ENCODE results near the gene MUL1. TPM values are rescaled to one million over a fixed set of nuclear protein-coding genes. Genes with fewer than 3 reads are reported as not detected.

The MUL1 gene
- total RNA-seq, 1 experiment from 2014 or later = 24.7 TPM

DNA sequence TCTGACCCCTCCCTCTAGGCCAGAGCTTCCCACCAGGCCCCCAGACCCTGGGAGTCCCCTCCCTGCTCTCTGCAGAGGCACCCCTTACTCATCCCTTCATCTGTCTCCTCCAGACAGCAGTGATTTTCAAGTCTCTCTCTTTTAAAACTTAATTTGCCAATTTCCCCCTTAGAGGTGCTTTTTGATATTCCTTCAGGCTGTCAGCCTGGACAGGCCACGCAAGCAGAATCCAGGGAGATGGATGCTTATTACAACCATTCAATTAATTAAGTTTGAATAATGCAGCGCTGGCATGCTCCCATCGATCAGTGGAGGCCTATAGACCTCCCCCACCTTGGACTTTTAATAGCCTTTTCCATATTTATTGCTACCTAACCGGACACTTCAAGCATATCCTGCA is 28.1 kb downstream of the MUL1 start:
- ATAC-seq = no peak
- RAD21 ChIA-PET (ENCODE audit: low non-redundant PET in 1 of 2, low total read pairs in 2 of 2, uncharacterized antibody in 2 of 2, unreplicated experiment in 2 of 2) = no interaction called here

More for the DNA sequence above, 28.1 kb downstream of the MUL1 start:
- DNase-seq (ENCODE audit: low read depth, low spot score) = no peak
- H3K4me1 ChIP-seq (ENCODE audit: control insufficient read depth in 1 of 2, insufficient read depth in 2 of 2, low read length in 2 of 2) = peaks cover 59 to 86% of the 10 kb centered on the region in 2 experiments
- peaks cover 15% of the 10 kb centered on the region for H3K79me2 ChIP-seq (ENCODE audit: insufficient read depth, low read length)
- H3K4me2 ChIP-seq (ENCODE audit: low read length) = 0 out of 2 replicates have a peak overlapping the region, but pooled peaks have one; percentile 64
- no peaks in the 10 kb centered on the region for H4K20me1 ChIP-seq (ENCODE audit: insufficient read depth)
- TF ChIP-seq, protein P1, sequence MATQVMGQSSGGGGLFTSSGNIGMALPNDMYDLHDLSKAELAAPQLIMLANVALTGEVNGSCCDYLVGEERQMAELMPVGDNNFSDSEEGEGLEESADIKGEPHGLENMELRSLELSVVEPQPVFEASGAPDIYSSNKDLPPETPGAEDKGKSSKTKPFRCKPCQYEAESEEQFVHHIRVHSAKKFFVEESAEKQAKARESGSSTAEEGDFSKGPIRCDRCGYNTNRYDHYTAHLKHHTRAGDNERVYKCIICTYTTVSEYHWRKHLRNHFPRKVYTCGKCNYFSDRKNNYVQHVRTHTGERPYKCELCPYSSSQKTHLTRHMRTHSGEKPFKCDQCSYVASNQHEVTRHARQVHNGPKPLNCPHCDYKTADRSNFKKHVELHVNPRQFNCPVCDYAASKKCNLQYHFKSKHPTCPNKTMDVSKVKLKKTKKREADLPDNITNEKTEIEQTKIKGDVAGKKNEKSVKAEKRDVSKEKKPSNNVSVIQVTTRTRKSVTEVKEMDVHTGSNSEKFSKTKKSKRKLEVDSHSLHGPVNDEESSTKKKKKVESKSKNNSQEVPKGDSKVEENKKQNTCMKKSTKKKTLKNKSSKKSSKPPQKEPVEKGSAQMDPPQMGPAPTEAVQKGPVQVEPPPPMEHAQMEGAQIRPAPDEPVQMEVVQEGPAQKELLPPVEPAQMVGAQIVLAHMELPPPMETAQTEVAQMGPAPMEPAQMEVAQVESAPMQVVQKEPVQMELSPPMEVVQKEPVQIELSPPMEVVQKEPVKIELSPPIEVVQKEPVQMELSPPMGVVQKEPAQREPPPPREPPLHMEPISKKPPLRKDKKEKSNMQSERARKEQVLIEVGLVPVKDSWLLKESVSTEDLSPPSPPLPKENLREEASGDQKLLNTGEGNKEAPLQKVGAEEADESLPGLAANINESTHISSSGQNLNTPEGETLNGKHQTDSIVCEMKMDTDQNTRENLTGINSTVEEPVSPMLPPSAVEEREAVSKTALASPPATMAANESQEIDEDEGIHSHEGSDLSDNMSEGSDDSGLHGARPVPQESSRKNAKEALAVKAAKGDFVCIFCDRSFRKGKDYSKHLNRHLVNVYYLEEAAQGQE (IDR thresholded peaks at IDR 0.05; ENCODE audit: low read depth) = no peak
- TF ChIP-seq ELF1 (IDR thresholded peaks at IDR 0.05; ENCODE audit: borderline replicate concordance, low read depth) = no peak
- TF ChIP-seq YY1 (IDR thresholded peaks at IDR 0.05; ENCODE audit: extremely low read depth, insufficient replicate concordance, low read depth, low read length) = no peak
- TF ChIP-seq SP1 (IDR thresholded peaks at IDR 0.05; ENCODE audit: low read depth) = no peak
- no peak for TF ChIP-seq SRF (IDR thresholded peaks at IDR 0.05; ENCODE audit: low read depth)
- TF ChIP-seq, protein P2, sequence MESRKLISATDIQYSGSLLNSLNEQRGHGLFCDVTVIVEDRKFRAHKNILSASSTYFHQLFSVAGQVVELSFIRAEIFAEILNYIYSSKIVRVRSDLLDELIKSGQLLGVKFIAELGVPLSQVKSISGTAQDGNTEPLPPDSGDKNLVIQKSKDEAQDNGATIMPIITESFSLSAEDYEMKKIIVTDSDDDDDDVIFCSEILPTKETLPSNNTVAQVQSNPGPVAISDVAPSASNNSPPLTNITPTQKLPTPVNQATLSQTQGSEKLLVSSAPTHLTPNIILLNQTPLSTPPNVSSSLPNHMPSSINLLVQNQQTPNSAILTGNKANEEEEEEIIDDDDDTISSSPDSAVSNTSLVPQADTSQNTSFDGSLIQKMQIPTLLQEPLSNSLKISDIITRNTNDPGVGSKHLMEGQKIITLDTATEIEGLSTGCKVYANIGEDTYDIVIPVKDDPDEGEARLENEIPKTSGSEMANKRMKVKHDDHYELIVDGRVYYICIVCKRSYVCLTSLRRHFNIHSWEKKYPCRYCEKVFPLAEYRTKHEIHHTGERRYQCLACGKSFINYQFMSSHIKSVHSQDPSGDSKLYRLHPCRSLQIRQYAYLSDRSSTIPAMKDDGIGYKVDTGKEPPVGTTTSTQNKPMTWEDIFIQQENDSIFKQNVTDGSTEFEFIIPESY (IDR thresholded peaks at IDR 0.05; ENCODE audit: extremely low read depth, insufficient replicate concordance, low read length) = no peak
- H3K4me3 ChIP-seq (replicated peaks in 1 of 2; ENCODE audit: low read depth in 1 of 2, low read length in 2 of 2) = no peak overlapping the region
- no peak overlapping the region for H3K9ac ChIP-seq (ENCODE audit: low read length)
- intact Hi-C loops (cut with micrococcal nuclease) = no loop called here
- no peak overlapping the region for H3K27ac ChIP-seq (ENCODE audit: low read depth, low read length)
- no peaks in the 10 kb centered on the region for H3K36me3 ChIP-seq (ENCODE audit: control insufficient read depth in 1 of 2, insufficient read depth in 2 of 2, low read length in 2 of 2)
- ChIA-PET POLR2A (no interaction called here), CTCF (no interaction called here)
- no peaks in the 10 kb centered on the region for H3K27me3 ChIP-seq (ENCODE audit: insufficient read depth, low read length)
- no TSS peak for BruUV-seq (replicated peaks)
- H3K9me3 ChIP-seq (ENCODE audit: control insufficient read depth in 1 of 2, insufficient read depth in 1 of 2, low read depth in 1 of 2, low read length in 2 of 2) = no peaks in the 10 kb centered on the region
- no peaks in the 10 kb centered on the region for H3K9me2 ChIP-seq (ENCODE audit: insufficient read depth)
- H2AFZ ChIP-seq (ENCODE audit: low read depth, low read length, poor library complexity, severe bottlenecking) = no peak overlapping the region
